HFFc6 (cell line): ENCODE measurements around the gene HUS1. TPM values are rescaled to one million over a fixed set of nuclear protein-coding genes. Genes with fewer than 3 reads are reported as not detected.
"Not testable (repeated sequence)": the region's sequence is repeated elsewhere in the genome, so short reads cannot be mapped to it uniquely, and the experiment has no call there.

Experiments used
- DNase-seq: peaks from one replicate; pipeline ENCODE4 v3.0.0-alpha.2; 2018
- H3K27ac Mint-ChIP-seq: 2 replicates; pipeline ENCODE4 v1.8.0; 2020; ENCODE audit warnings: mild to moderate bottlenecking, mixed read lengths
- H3K27me3 Mint-ChIP-seq: 2 replicates; pipeline ENCODE4 v1.8.0; 2021; ENCODE audit warnings: mild to moderate bottlenecking, moderate library complexity, mixed read lengths; ENCODE audit not compliant: insufficient read depth
- H3K36me3 Mint-ChIP-seq: 2 replicates; pipeline ENCODE4 v1.8.0; 2021; ENCODE audit warnings: low read depth, mixed read lengths
- H3K4me1 Mint-ChIP-seq: 2 replicates; pipeline ENCODE4 v1.8.0; 2020; ENCODE audit warnings: low read depth, mixed read lengths
- H3K4me3 Mint-ChIP-seq: 2 replicates; pipeline ENCODE4 v1.8.0; 2020; ENCODE audit warnings: mild to moderate bottlenecking, moderate library complexity, mixed read lengths
- H3K9me3 Mint-ChIP-seq: 2 replicates; pipeline ENCODE4 v1.8.0; 2020; ENCODE audit warnings: mild to moderate bottlenecking, mixed read lengths
- total RNA-seq, 6 experiments: library from RNA; stranded (reverse); fragmentation: NEBNext Ultra II Directional; extraction: Animal tissue kit (Norgen Biotek cat#: 25700); gene quantifications; 2 replicates in 1 of 6; 3 replicates in 5 of 6; pipeline ENCODE4 v1.2.3, GENCODE V29; 2021
- TF ChIP-seq, protein P1 (sequence below): fragments of 200-600 bp; sonication (generic); IDR thresholded peaks from 2 replicates; pipeline ENCODE4 v1.5.0; 2021; ENCODE audit warnings: antibody characterized with exemption, mild to moderate bottlenecking

HUS1 gene
- total RNA-seq, 6 experiments from 2014 or later, result 27.8 to 39.2 (median 34.6) TPM

DNA sequence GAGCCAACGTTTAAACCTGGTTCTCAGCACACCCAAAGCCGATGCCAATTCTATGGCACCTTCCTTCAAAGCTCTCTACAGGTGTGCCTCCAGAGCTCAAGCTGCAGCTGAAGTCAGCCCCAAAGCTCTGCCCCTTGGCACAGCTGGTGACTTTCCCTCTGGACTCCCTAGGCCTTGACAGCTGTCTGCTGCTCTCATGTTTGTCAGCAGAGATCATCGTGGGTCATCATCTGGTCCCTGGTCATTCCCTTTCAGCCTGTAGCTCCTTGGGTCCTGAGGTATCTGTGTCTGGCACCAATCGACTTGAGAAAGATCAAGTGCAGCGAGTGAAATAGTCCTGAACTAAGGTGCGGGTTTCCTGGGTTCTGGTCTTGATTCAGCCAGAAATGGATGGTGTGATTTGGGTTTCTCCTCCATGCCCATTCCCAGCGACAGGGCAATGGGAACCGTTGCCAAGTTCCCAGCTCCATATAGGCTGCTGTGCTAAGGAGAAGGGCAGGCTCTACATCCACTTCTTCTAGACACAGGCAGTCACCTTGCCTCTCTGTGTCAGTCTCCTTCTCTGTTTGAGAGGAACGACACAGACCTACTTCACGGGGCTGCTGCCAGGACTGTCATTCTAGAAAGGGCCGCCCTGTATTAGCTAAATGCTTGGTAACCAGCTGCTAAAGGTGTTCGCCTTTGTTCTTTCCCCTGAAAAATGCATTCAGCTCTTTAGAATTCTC lies 34.7 kb downstream of the HUS1 start:
- TF ChIP-seq, protein P1, sequence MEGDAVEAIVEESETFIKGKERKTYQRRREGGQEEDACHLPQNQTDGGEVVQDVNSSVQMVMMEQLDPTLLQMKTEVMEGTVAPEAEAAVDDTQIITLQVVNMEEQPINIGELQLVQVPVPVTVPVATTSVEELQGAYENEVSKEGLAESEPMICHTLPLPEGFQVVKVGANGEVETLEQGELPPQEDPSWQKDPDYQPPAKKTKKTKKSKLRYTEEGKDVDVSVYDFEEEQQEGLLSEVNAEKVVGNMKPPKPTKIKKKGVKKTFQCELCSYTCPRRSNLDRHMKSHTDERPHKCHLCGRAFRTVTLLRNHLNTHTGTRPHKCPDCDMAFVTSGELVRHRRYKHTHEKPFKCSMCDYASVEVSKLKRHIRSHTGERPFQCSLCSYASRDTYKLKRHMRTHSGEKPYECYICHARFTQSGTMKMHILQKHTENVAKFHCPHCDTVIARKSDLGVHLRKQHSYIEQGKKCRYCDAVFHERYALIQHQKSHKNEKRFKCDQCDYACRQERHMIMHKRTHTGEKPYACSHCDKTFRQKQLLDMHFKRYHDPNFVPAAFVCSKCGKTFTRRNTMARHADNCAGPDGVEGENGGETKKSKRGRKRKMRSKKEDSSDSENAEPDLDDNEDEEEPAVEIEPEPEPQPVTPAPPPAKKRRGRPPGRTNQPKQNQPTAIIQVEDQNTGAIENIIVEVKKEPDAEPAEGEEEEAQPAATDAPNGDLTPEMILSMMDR, result no peak
- Mint-ChIP-seq H3K27me3 (peaks cover 3% of the 10 kb centered on the region; the same call in 1 of the 2 replicates), H3K27ac (no peak overlapping the region), H3K4me3 (no peak overlapping the region), H3K36me3 (no peaks in the 10 kb centered on the region), H3K4me1 (peaks cover 56% of the 10 kb centered on the region), H3K9me3 (no peaks in the 10 kb centered on the region)
- no peak for DNase-seq

DNA sequence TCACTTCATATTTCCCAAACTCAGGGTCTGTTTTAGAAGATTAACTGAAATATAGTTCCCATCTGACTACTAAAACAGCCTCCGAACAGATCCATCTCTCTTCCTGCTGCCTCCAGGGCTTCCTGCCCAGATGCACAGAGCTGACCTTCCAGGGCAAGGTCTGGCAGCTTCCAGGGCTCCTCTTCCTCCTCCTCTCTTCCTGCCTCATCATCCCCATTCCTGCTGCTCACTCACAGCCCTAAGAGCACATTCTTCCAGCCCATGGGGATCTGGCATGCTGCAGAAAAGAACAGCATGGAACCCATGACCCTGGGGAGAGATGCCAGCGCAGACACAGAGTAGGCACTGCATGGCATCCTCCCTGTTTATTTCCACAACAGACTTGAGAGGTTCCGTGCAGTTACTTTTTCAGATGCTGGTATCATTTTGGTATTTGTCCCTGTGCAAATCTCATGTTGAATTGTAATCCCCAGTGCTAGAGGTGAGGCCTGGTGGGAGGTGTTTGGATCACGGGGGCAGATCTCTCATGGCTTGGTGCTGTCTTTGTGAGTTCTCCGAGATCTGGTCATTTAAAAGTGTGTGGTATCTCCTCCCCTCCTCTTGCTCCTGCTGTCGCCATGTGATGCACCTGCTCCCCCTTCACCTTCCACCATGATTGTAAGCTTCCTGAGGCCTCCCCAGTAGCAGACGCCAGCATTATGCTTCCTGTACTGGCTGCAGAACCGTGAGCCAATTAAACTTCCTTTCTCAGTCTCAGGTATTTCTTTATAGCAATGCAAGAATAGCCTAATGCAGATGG lies 35.5 kb downstream of the HUS1 start:
- TF ChIP-seq, protein P1, result no peak
- no peak for DNase-seq
- H3K27ac Mint-ChIP-seq, result peak overlapping the region; percentile 50
- H3K36me3 Mint-ChIP-seq, result no peaks in the 10 kb centered on the region
- no peak overlapping the region for H3K4me3 Mint-ChIP-seq
- H3K9me3 Mint-ChIP-seq, result no peaks in the 10 kb centered on the region
- H3K27me3 Mint-ChIP-seq, result peaks cover 3% of the 10 kb centered on the region; the same call in 1 of the 2 replicates
- peaks cover 56% of the 10 kb centered on the region for H3K4me1 Mint-ChIP-seq

DNA sequence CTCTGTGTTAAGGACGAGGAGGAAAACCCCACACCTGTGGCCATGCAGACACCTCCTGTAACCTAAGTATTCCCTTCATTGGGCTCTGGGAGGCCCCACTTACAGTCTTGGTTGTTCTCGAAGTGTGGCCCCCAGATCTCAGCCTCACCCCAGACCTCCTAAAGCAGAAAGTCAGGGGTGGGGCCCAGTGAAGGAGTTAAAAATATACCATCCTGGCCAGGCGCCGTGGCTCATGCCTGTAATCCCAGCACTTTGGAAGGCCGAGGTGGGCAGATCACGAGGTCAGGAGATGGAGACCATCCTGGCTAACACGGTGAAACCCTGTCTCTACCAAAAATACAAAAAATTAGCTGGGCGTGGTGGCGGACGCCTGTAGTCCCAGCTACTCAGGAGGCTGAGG lies 36.8 kb downstream of the HUS1 start:
- H3K36me3 Mint-ChIP-seq, DNase-seq, H3K4me3 Mint-ChIP-seq, H3K9me3 Mint-ChIP-seq, H3K27me3 Mint-ChIP-seq, H3K27ac Mint-ChIP-seq: not testable (repeated sequence)
- H3K4me1 Mint-ChIP-seq, result peaks cover 45% of the 10 kb centered on the region

DNA sequence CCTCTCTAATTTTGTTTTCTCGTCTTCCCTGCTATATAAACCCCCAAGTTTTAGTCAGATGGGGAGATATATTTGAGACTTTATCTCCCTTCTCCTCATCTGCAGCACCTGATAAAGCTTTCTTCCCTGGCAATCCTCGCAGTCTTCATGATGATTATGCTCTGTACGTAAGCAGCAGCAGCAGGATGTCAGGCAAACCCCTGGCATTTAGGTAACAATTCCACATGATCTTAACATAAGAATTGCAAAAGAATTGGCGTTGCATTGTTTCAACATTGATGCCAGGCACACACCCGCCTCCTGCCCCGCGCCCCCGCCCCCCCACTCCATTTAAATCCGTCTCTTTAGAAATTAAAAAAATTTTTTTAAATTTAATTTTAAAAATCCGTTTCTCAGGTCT lies 37.3 kb downstream of the HUS1 start:
- H3K27ac Mint-ChIP-seq, result peak overlapping the region; percentile 92
- peaks cover 6% of the 10 kb centered on the region; the same call in 1 of the 2 replicates for H3K27me3 Mint-ChIP-seq
- TF ChIP-seq, protein P1, result no peak
- no peaks in the 10 kb centered on the region for H3K36me3 Mint-ChIP-seq
- no peaks in the 10 kb centered on the region for H3K9me3 Mint-ChIP-seq
- DNase-seq, result no peak
- H3K4me3 Mint-ChIP-seq, result peak overlapping the region; percentile 45
- peaks cover 45% of the 10 kb centered on the region for H3K4me1 Mint-ChIP-seq

DNA sequence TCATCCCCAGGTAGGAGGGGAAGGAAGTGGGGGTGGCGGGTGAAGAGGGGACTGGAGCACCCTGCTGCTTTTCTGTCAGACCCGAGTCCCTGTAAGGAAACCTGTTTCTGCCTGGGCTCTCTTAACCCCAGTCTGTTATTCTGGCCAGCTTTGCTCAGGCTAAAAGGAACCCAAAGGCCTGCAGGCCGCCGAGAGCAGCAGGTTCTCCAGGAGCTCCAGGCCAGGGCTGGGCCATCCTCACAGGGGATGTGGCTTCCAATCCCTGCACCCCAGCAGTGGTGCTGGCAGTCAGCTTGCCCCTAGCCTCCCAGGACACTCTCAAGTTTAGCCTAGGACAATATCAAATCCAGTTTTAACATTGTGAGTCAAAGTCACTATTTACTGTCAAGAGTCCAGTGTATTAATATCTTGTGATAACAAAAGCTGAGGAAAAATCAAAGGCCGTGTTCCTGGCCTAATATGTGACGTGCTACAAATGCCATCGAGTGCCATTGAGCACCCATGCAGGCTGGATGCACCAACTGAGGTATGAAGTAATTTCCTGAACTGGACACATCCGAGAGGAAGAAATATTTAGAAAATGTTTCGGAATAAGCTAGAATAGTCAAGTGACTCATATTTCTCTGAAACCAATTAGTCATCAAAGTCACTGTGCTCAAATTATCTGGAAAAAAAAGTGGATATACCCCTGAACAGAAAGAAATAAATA lies 38.1 kb downstream of the HUS1 start:
- H3K9me3 Mint-ChIP-seq, result no peaks in the 10 kb centered on the region
- peak overlapping the region; percentile 92 for H3K27ac Mint-ChIP-seq
- H3K4me3 Mint-ChIP-seq, result peak overlapping the region; percentile 45
- H3K27me3 Mint-ChIP-seq, result peaks cover 6% of the 10 kb centered on the region; the same call in 1 of the 2 replicates
- H3K4me1 Mint-ChIP-seq, result peaks cover 45% of the 10 kb centered on the region
- no peaks in the 10 kb centered on the region for H3K36me3 Mint-ChIP-seq
- peak; percentile 79 for DNase-seq
- TF ChIP-seq, protein P1, result no peak
